Erythroblast (primary cell): ENCODE measurements around the gene KSR1.

Experiments used
- GATA1 ChIP-seq: IDR thresholded peaks from 2 replicates; pipeline ENCODE4 v1.6.1; 2011; ENCODE audit warnings: low read depth, mild to moderate bottlenecking, control low read depth, low read length, moderate library complexity
- POLR2A ChIP-seq: IDR thresholded peaks from 2 replicates; pipeline ENCODE4 v1.6.1; 2011; ENCODE audit warnings: mild to moderate bottlenecking, low read length

- TF ChIP-seq POLR2A (no peak), GATA1 (no peak)
These were observed 197.9 kb downstream of the KSR1 start for GRCh38 chr17:27654136-27654535.
